Endodermal cell (in vitro differentiated cells): Measurements from ENCODE around the gene POMT2. TPM values are rescaled to one million over a fixed set of nuclear protein-coding genes. Genes with fewer than 3 reads are reported as not detected.

Source experiments
- DNase-seq: peaks from one replicate; pipeline ENCODE4 v3.0.0-alpha.2; 2017
- H3K27ac ChIP-seq: 2 replicates; pipeline ENCODE4 v1.5.1; 2013; ENCODE audit warnings: mild to moderate bottlenecking, low read depth, low read length, moderate library complexity
- H3K27me3 ChIP-seq: 2 replicates; pipeline ENCODE4 v1.6.1; 2013; ENCODE audit warnings: mild to moderate bottlenecking, low read length, moderate library complexity; ENCODE audit not compliant: insufficient read depth, control insufficient read depth, poor library complexity, severe bottlenecking
- H3K36me3 ChIP-seq: 2 replicates; pipeline ENCODE4 v1.7.0; 2013; ENCODE audit warnings: mild to moderate bottlenecking, low read length, moderate library complexity; ENCODE audit not compliant: control insufficient read depth, insufficient read depth
- H3K4me1 ChIP-seq: one replicate; pipeline ENCODE4 v1.7.0; 2013; ENCODE audit warnings: low read length; ENCODE audit not compliant: control insufficient read depth, insufficient read depth
- H3K4me3 ChIP-seq: 2 replicates; pipeline ENCODE4 v1.5.1; 2013; ENCODE audit warnings: mild to moderate bottlenecking, low read length, moderate library complexity
- H3K9ac ChIP-seq: 2 replicates; pipeline ENCODE4 v1.6.1; 2013; ENCODE audit warnings: mild to moderate bottlenecking, low read length, moderate library complexity; ENCODE audit not compliant: poor library complexity, severe bottlenecking; ENCODE audit errors: extremely low read depth
- H3K9me3 ChIP-seq: 2 replicates; pipeline ENCODE4 v1.6.1; 2013; ENCODE audit warnings: mild to moderate bottlenecking, low read length, moderate library complexity; ENCODE audit not compliant: control insufficient read depth
- H3K27ac Mint-ChIP-seq: 2 replicates; pipeline ENCODE4 v1.8.0; 2020; ENCODE audit warnings: mixed read lengths
- H3K27me3 Mint-ChIP-seq: 2 replicates; pipeline ENCODE4 v1.8.0; 2021; ENCODE audit warnings: mild to moderate bottlenecking, mixed read lengths; ENCODE audit not compliant: insufficient read depth
- H3K36me3 Mint-ChIP-seq: 2 replicates; pipeline ENCODE4 v1.8.0; 2020; ENCODE audit warnings: low read depth, mixed read lengths
- H3K4me1 Mint-ChIP-seq: 2 replicates; pipeline ENCODE4 v1.8.0; 2020; ENCODE audit warnings: mixed read lengths
- H3K4me3 Mint-ChIP-seq: 2 replicates; pipeline ENCODE4 v1.8.0; 2020; ENCODE audit warnings: mild to moderate bottlenecking, moderate library complexity, mixed read lengths
- H3K9me3 Mint-ChIP-seq: 2 replicates; pipeline ENCODE4 v1.8.0; 2020; ENCODE audit warnings: mild to moderate bottlenecking, mixed read lengths
- CTCF ChIP-seq: fragments of 200-600 bp; sonication (generic); conservative IDR thresholded peaks from 2 replicates; pipeline ENCODE4 v1.5.0; 2021; ENCODE audit warnings: antibody characterized with exemption, mild to moderate bottlenecking
- WGBS, 2 experiments: methylation state at CpG; one replicate each; pipeline versions ENCODE4 v1.1.5 to v1.1.7; 2013; ENCODE audit warnings: missing lambda C conversion rate in 2 of 2, mixed read lengths in 1 of 2; ENCODE audit not compliant: insufficient coverage in 1 of 2, insufficient read length in 1 of 2; 5-methylcytosine and 5-hydroxymethylcytosine counted together
- total RNA-seq, 2 donors: library from RNA; stranded (reverse); fragmentation: NEBNext Ultra II Directional in 1 of 2; extraction: Animal tissue kit (Norgen Biotek cat#: 25700) in 1 of 2; gene quantifications; 2 replicates in 1 of 2; 3 replicates in 1 of 2; pipeline ENCODE4 v1.2.1, GENCODE V29; 2021

Gene POMT2
- total RNA-seq, 2 donors from 2014 or later: 58.5 to 70.6 TPM

GRCh38 chr14:77303417-77304156, 17.1 kb downstream of the POMT2 start:
- Mint-ChIP-seq H3K4me3 (no peak overlapping the region), H3K27ac (peak overlapping the region; percentile 75), H3K27me3 (no peaks in the 10 kb centered on the region), H3K9me3 (no peaks in the 10 kb centered on the region), H3K36me3 (peaks cover 15% of the 10 kb centered on the region), H3K4me1 (peaks cover 28% of the 10 kb centered on the region)
- TF ChIP-seq CTCF: no peak
- no peaks in the 10 kb centered on the region for H3K27me3 ChIP-seq
- H3K36me3 ChIP-seq: peaks cover 50% of the 10 kb centered on the region
- no peak overlapping the region for H3K4me3 ChIP-seq
- peaks cover 15% of the 10 kb centered on the region for H3K4me1 ChIP-seq
- DNase-seq: no peak
- WGBS, 2 experiments: 86 to 93% methylated on average over 3 to 4 of the region's 4 CpGs
- H3K9me3 ChIP-seq: no peaks in the 10 kb centered on the region
- no peak overlapping the region for H3K27ac ChIP-seq
- H3K9ac ChIP-seq: no peak overlapping the region

GRCh38 chr14:77302926-77303325, 17.8 kb downstream of the POMT2 start:
- no peaks in the 10 kb centered on the region for H3K9me3 ChIP-seq
- DNase-seq: no peak
- no peaks in the 10 kb centered on the region for H3K9me3 Mint-ChIP-seq
- H3K4me1 Mint-ChIP-seq: peaks cover 28% of the 10 kb centered on the region
- WGBS, 2 experiments: 96 to 99% methylated on average over 5 of the region's 5 CpGs
- H3K27me3 ChIP-seq: no peaks in the 10 kb centered on the region
- H3K4me1 ChIP-seq: peaks cover 15% of the 10 kb centered on the region
- peaks cover 56% of the 10 kb centered on the region for H3K36me3 ChIP-seq
- H3K9ac ChIP-seq: no peak overlapping the region
- H3K27me3 Mint-ChIP-seq: no peaks in the 10 kb centered on the region
- TF ChIP-seq CTCF: peak; percentile 29
- H3K27ac Mint-ChIP-seq: no peak overlapping the region
- H3K4me3 ChIP-seq: no peak overlapping the region
- no peak overlapping the region for H3K4me3 Mint-ChIP-seq
- no peak overlapping the region for H3K27ac ChIP-seq
- peaks cover 20% of the 10 kb centered on the region for H3K36me3 Mint-ChIP-seq

- no peaks in the 10 kb centered on the region for H3K9me3 ChIP-seq
- TF ChIP-seq CTCF: peak; percentile 95
- no peaks in the 10 kb centered on the region for H3K9me3 Mint-ChIP-seq
- H3K27me3 ChIP-seq: no peaks in the 10 kb centered on the region
- no peaks in the 10 kb centered on the region for H3K27me3 Mint-ChIP-seq
- no peak overlapping the region for H3K27ac Mint-ChIP-seq
- peaks cover 34% of the 10 kb centered on the region for H3K36me3 Mint-ChIP-seq
- H3K36me3 ChIP-seq: peaks cover 68% of the 10 kb centered on the region
- H3K4me1 Mint-ChIP-seq: peaks cover 17% of the 10 kb centered on the region
- WGBS, 2 experiments: 45 to 51% methylated on average over 9 to 10 of the region's 10 CpGs
- H3K4me3 ChIP-seq: no peak overlapping the region
- H3K9ac ChIP-seq: no peak overlapping the region
- peak; percentile 97 for DNase-seq
- H3K4me3 Mint-ChIP-seq: no peak overlapping the region
- H3K27ac ChIP-seq: no peak overlapping the region
- peaks cover 8% of the 10 kb centered on the region for H3K4me1 ChIP-seq
Observed at GRCh38 chr14:77301103-77301502, 19.6 kb downstream of the POMT2 start.
